GM12874 (cell line): ENCODE data around the gene GAD2.

Experiments
- TF ChIP-seq, protein P1 (sequence below): IDR thresholded peaks from 2 replicates; pipeline ENCODE4 v1.5.1; 2011; ENCODE audit warnings: low read depth, mild to moderate bottlenecking, control low read depth, low read length, moderate library complexity; ENCODE audit not compliant: insufficient read depth

Gene GAD2

GRCh38 chr10:26198119-26198518, 18.5 kb upstream of the GAD2 start:
- TF ChIP-seq, protein P1, sequence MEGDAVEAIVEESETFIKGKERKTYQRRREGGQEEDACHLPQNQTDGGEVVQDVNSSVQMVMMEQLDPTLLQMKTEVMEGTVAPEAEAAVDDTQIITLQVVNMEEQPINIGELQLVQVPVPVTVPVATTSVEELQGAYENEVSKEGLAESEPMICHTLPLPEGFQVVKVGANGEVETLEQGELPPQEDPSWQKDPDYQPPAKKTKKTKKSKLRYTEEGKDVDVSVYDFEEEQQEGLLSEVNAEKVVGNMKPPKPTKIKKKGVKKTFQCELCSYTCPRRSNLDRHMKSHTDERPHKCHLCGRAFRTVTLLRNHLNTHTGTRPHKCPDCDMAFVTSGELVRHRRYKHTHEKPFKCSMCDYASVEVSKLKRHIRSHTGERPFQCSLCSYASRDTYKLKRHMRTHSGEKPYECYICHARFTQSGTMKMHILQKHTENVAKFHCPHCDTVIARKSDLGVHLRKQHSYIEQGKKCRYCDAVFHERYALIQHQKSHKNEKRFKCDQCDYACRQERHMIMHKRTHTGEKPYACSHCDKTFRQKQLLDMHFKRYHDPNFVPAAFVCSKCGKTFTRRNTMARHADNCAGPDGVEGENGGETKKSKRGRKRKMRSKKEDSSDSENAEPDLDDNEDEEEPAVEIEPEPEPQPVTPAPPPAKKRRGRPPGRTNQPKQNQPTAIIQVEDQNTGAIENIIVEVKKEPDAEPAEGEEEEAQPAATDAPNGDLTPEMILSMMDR, result no peak

GRCh38 chr10:26199841-26200240, 16.7 kb upstream of the GAD2 start:
- TF ChIP-seq, protein P1, result no peak

DNA sequence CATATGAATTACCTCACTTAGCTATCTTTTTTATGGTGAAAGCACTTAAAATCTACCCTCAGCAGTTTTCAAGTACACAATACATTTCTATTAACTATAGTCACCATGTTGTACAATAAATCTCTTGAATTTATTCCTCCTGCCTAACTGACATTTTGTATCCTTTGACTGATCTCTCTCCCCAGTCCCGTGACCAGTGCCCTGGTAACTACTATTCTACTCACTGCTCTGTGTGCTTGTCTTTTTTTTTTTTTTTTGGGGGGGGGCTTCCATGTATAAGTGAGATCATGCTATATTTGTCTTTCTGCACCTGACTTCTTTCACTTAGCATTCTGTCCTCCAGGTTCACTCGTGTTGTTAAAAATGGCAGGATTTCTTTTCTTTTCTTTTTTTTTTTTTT, 11.4 kb upstream of the GAD2 start:
- TF ChIP-seq, protein P1, result no peak

DNA sequence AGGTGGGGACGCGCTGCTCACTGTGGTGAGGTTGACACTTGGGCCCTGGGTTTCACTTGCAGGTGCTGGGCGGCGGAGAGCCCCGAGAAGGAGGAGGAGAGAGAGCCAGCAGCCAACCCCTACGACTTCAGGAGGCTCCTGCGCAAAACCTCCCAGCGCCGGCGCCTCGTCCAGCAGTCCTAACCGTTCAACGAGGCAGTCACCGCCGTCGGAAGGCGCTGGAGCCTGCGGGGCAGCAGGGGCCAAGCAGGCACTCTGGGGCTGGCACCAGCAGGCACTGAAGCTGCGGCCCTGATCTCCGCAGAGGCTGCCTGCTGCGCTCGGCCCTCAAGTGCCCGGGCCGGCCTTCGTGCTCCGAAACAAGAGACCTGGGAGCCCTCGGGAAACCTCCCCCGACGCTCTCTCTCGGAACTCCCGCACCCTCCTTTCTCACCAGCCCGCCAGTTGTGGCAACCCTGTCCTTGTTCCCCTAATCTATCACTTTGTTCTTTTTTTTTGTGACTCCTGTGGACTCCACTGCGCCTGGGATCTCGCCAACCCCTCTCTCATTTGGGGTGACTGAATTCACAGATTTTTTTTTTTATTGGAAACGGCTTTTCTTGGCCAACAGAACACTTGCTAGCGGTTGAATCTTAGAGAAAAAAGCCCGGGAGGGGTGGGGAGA, 4.7 kb upstream of the GAD2 start:
- TF ChIP-seq, protein P1, result no peak

DNA sequence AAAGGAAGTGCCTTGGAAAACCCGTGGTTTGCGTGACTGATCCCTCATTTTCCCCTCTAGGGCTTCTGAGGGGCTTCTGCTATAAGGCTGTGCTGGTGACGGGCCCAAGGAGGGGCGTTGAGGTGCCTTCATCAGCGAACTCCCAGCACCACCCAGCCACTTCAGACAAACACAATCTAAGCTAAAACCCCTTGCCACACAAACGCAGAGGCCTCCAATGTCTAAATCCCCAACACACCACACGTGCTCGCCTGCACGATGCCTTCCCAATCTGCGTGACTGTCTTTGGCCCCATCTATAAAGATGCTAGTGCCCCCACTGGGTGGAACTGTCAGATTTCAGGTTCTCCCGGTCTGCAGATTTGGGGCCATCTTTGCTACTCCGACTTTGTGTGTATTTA, 4.1 kb upstream of the GAD2 start:
- TF ChIP-seq, protein P1, result no peak

DNA sequence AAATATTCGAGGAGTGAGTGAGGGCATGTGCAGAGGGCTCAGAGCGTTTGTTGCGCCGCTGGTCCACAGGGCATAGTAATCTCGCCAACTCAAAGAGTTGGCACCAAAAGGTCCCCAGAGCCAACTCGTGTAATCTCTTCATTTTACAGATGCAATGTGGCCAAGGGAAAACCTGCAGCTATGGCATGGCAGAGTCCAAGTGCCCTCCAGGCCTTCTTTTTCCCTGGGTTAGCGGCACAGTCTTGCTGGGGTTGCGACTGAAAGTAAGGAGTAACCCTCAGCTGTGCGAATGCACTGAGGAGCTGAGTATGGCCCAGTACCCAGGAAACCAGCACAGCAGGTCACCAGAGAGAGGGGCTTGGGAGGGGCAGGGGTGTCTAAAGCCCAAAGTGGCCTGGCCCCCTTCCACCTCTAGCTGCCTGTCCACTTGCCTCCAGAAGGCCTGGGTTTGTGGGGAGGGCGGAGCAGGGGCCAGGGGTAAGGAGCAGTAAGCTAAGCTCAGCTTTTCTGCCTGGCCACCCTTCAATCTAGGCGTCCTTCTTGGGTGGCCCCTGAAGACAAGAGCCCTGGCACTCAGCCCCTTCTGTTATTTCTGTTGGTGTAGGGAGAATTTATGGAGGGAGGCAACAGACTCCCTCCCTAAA, 3.3 kb upstream of the GAD2 start:
- TF ChIP-seq, protein P1, result no peak

DNA sequence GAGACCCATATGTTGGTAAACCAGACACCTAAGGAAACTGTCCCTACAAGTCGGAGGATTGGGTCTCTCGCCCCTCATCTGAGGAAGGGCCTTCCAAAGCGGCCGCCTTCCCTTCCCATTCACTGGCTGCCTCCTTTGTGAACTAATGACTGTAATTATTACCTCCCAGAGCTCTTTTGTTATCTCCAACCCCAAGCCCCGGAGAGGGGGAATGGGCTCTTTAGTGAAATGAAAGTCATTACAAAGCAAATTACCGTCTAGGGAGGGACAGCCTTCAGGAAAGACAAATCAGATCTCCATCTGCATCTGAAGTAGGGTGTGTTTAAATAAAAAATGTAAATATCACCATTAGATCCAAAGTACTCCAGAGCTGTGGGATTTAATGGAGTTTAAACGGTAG, 2.6 kb upstream of the GAD2 start:
- TF ChIP-seq, protein P1, result no peak
